ENCODE data around the gene FAF1. TPM values are rescaled to one million over a fixed set of nuclear protein-coding genes. Genes with fewer than 3 reads are reported as not detected.
A peak's percentile ranks its signal among the peaks of the same experiment; 100 is the strongest.
"Not testable (repeated sequence)": the region's sequence is repeated elsewhere in the genome, so short reads cannot be mapped to it uniquely, and the experiment has no call there.

The FAF1 gene
- total RNA-seq, 4 donors from 2014 or later: 60.4 to 89.0 (median 67.8) TPM

GRCh38 chr1:50780797-50781196, 179.3 kb downstream of the FAF1 start:
- no peaks in the 10 kb centered on the region for H3K4me1 ChIP-seq
- H3K9me3 ChIP-seq: no peaks in the 10 kb centered on the region
- WGBS, 2 donors (ENCODE audit: low coverage in 1 of 2): 92 to 100% methylated on average over 1 to 2 of the region's 4 CpGs
- peaks cover 0 to 24% of the 10 kb centered on the region in 2 donors for H3K36me3 ChIP-seq
- ATAC-seq: no peak
- no peak overlapping the region for H3K27ac ChIP-seq
- H3K27me3 ChIP-seq: no peaks in the 10 kb centered on the region
- H3K4me3 ChIP-seq: no peak overlapping the region
- TF ChIP-seq POLR2AphosphoS5 (IDR thresholded peaks at IDR 0.05) (no peak), EP300 (IDR thresholded peaks at IDR 0.05) (no peak), POLR2A (IDR thresholded peaks at IDR 0.05) (no peak), CTCF (IDR thresholded peaks at IDR 0.05) (no peak)

GRCh38 chr1:50779801-50780200, 180.3 kb downstream of the FAF1 start:
- 86% methylated on average over 1 of the region's 1 CpG; no CpG with 5 or more reads in 1 of the 2 donors for WGBS, 2 donors (ENCODE audit: low coverage in 1 of 2)
- Histone ChIP-seq H3K36me3 (peaks cover 0 to 22% of the 10 kb centered on the region in 2 donors), H3K27me3 (no peaks in the 10 kb centered on the region), H3K4me1 (no peaks in the 10 kb centered on the region), H3K27ac (no peak overlapping the region), H3K9me3 (no peaks in the 10 kb centered on the region), H3K4me3 (no peak overlapping the region)
- TF ChIP-seq POLR2A (IDR thresholded peaks at IDR 0.05) (no peak), CTCF (IDR thresholded peaks at IDR 0.05) (no peak)
- ATAC-seq: no peak

GRCh38 chr1:50775740-50776139, 184.3 kb downstream of the FAF1 start:
- no peaks in the 10 kb centered on the region for H3K9me3 ChIP-seq
- no peak overlapping the region for H3K4me3 ChIP-seq
- TF ChIP-seq CTCF (IDR thresholded peaks at IDR 0.05) (no peak), POLR2AphosphoS5 (IDR thresholded peaks at IDR 0.05) (no peak)
- no peak for ATAC-seq
- H3K27ac ChIP-seq: no peak overlapping the region
- no peaks in the 10 kb centered on the region for H3K27me3 ChIP-seq
- WGBS, 2 donors (ENCODE audit: low coverage in 1 of 2): 86 to 100% methylated on average over 1 of the region's 1 CpG
- peaks cover 0 to 20% of the 10 kb centered on the region in 2 donors for H3K36me3 ChIP-seq
- H3K4me1 ChIP-seq: no peaks in the 10 kb centered on the region

- peaks cover 0 to 11% of the 10 kb centered on the region in 2 donors for H3K36me3 ChIP-seq
- no peak overlapping the region for H3K4me3 ChIP-seq
- no peak for TF ChIP-seq POLR2A (IDR thresholded peaks at IDR 0.05)
- peak; percentile 47 to 69 (median 66) for TF ChIP-seq CTCF (IDR thresholded peaks at IDR 0.05)
- H3K9me3 ChIP-seq: no peaks in the 10 kb centered on the region
- ATAC-seq: no peak
- no peaks in the 10 kb centered on the region for H3K4me1 ChIP-seq
- H3K27me3 ChIP-seq: no peaks in the 10 kb centered on the region
- 0% methylated on average over 2 of the region's 2 CpGs for WGBS, 2 donors (ENCODE audit: low coverage in 1 of 2)
- H3K27ac ChIP-seq: no peak overlapping the region
Measured at GRCh38 chr1:50774759-50775351, 185.2 kb downstream of the FAF1 start.

GRCh38 chr1:50766688-50767087, 193.4 kb downstream of the FAF1 start:
- no peak overlapping the region for H3K4me3 ChIP-seq
- H3K36me3 ChIP-seq: no peaks in the 10 kb centered on the region
- ATAC-seq: no peak

GRCh38 chr1:50756543-50756942, 203.5 kb downstream of the FAF1 start:
- not testable (repeated sequence) for H3K36me3 ChIP-seq, H3K4me1 ChIP-seq, H3K27ac ChIP-seq, H3K27me3 ChIP-seq, ATAC-seq, H3K9me3 ChIP-seq, H3K4me3 ChIP-seq
- WGBS, 2 donors (ENCODE audit: low coverage in 1 of 2): 94 to 100% methylated on average over 1 to 3 of the region's 3 CpGs

More at GRCh38 chr1:50766688-50767087, 193.4 kb downstream of the FAF1 start:
- Histone ChIP-seq H3K27me3 (no peaks in the 10 kb centered on the region), H3K9me3 (no peaks in the 10 kb centered on the region), H3K27ac (no peak overlapping the region), H3K4me1 (peaks cover 0 to 9% (median 0%) of the 10 kb centered on the region in 3 donors)
- TF ChIP-seq CTCF (IDR thresholded peaks at IDR 0.05) (no peak), POLR2AphosphoS5 (IDR thresholded peaks at IDR 0.05) (no peak), POLR2A (IDR thresholded peaks at IDR 0.05) (no peak), EP300 (IDR thresholded peaks at IDR 0.05) (no peak)

- H3K36me3 ChIP-seq, H3K27me3 ChIP-seq: not testable (repeated sequence)
- 100% methylated on average over 1 of the region's 1 CpG for WGBS, 2 donors (ENCODE audit: low coverage in 1 of 2)
Measured at GRCh38 chr1:50754764-50755163, 205.3 kb downstream of the FAF1 start.

More at GRCh38 chr1:50754764-50755163, 205.3 kb downstream of the FAF1 start:
- ATAC-seq, H3K9me3 ChIP-seq, H3K27ac ChIP-seq, H3K4me1 ChIP-seq, H3K4me3 ChIP-seq: not testable (repeated sequence)
